ENCODE data around the gene KRTAP16-1. TPM values are rescaled to one million over a fixed set of nuclear protein-coding genes. Genes with fewer than 3 reads are reported as not detected.
"Not testable (repeated sequence)": the region's sequence is repeated elsewhere in the genome, so short reads cannot be mapped to it uniquely, and the experiment has no call there.

The KRTAP16-1 gene
- total RNA-seq, 1 experiment from 2014 or later = not detected

GRCh38 chr17:41352597-41353366 is 43.7 kb upstream of the KRTAP16-1 start (continued):
- TF ChIP-seq ERG (CRISPR knock-in tag; IDR thresholded peaks at IDR 0.05) = no peak
- TF ChIP-seq STAT6 (CRISPR knock-in tag; conservative IDR thresholded peaks at IDR 0.05; ENCODE audit: low read depth) = no peak
- no peak for TF ChIP-seq GRHL2 (CRISPR knock-in tag; IDR thresholded peaks at IDR 0.05; ENCODE audit: insufficient replicate concordance, severe bottlenecking)
- TF ChIP-seq ESRRA (CRISPR knock-in tag; IDR thresholded peaks at IDR 0.05; ENCODE audit: borderline replicate concordance) = no peak
- no peak for TF ChIP-seq NFATC4 (CRISPR knock-in tag; IDR thresholded peaks at IDR 0.05)

GRCh38 chr17:41351177-41351576 is 42.1 kb upstream of the KRTAP16-1 start:
- peaks cover 5% of the 10 kb centered on the region for H3K27me3 Mint-ChIP-seq (ENCODE audit: low read depth)
- no peaks in the 10 kb centered on the region for H3K36me3 Mint-ChIP-seq
- no peak overlapping the region for H3K27ac Mint-ChIP-seq
- ChIA-PET POLR2A (no interaction called here), CTCF (no interaction called here)
- H3K4me3 Mint-ChIP-seq = no peak overlapping the region
- ATAC-seq (no peak), DNase-seq (ENCODE audit: low spot score) (no peak)
- TF ChIP-seq SMAD4 (CRISPR knock-in tag; IDR thresholded peaks at IDR 0.05) (no peak), EMX1 (CRISPR knock-in tag; IDR thresholded peaks at IDR 0.05) (no peak)
- 0 out of 2 replicates have a peak, but pooled peaks cover 7% of the 10 kb centered on the region for H3K9me3 Mint-ChIP-seq
- H3K4me1 Mint-ChIP-seq = no peaks in the 10 kb centered on the region

- DNase-seq (ENCODE audit: low spot score); H3K4me3 Mint-ChIP-seq; H3K27ac Mint-ChIP-seq; H3K9me3 Mint-ChIP-seq; POLR2A ChIA-PET; ATAC-seq; H3K27me3 Mint-ChIP-seq (ENCODE audit: low read depth); H3K4me1 Mint-ChIP-seq; H3K36me3 Mint-ChIP-seq: not testable (repeated sequence)
- CTCF ChIA-PET = interaction anchor here (0.8 to 1.9 kb wide), 4 partner anchors 67 to 312 kb away, joined by 3 to 4 read pairs (median 4); no protein-coding TSS in a partner anchor
These were observed 41.3 kb upstream of the KRTAP16-1 start, which contains the start of gene KRT33A for GRCh38 chr17:41350381-41350878. TSS of gene KRT33A (minus strand) at chr17:41350828. CDS start at chr17:41350767, 61 bp downstream.

GRCh38 chr17:41347869-41348760 is 39.0 kb upstream of the KRTAP16-1 start:
- ATAC-seq (no peak), DNase-seq (ENCODE audit: low spot score) (no peak)
- ChIA-PET POLR2A (interaction anchor here (1.0 kb wide), 1 partner anchor 491 kb away, joined by 3 read pairs; no protein-coding TSS in a partner anchor), CTCF (interaction anchor here (0.7 to 1.8 kb wide), 6 partner anchors 19 to 485 kb away, joined by 3 to 6 read pairs (median 4); no protein-coding TSS in a partner anchor)
- H3K36me3 Mint-ChIP-seq = no peaks in the 10 kb centered on the region
- H3K27ac Mint-ChIP-seq = no peak overlapping the region
- peaks cover 13% of the 10 kb centered on the region for H3K9me3 Mint-ChIP-seq
- H3K27me3 Mint-ChIP-seq (ENCODE audit: low read depth) = peaks cover 3% of the 10 kb centered on the region
- no peak overlapping the region for H3K4me3 Mint-ChIP-seq
- H3K4me1 Mint-ChIP-seq = no peaks in the 10 kb centered on the region
- no peak for TF ChIP-seq FOXP1 (CRISPR knock-in tag; IDR thresholded peaks at IDR 0.05; ENCODE audit: borderline replicate concordance)
- TF ChIP-seq MYBL2 (CRISPR knock-in tag; IDR thresholded peaks at IDR 0.05) = no peak
- no peak for TF ChIP-seq ZNF232 (CRISPR knock-in tag; IDR thresholded peaks at IDR 0.05)
- TF ChIP-seq ATF3 (CRISPR knock-in tag; conservative IDR thresholded peaks at IDR 0.05) = no peak
- TF ChIP-seq ZSCAN18 (CRISPR knock-in tag; IDR thresholded peaks at IDR 0.05) = no peak
- TF ChIP-seq FOXK1 (CRISPR knock-in tag; IDR thresholded peaks at IDR 0.05) = no peak
- no peak for TF ChIP-seq SOX15 (CRISPR knock-in tag; IDR thresholded peaks at IDR 0.05)
- no peak for TF ChIP-seq ZBTB43 (CRISPR knock-in tag; IDR thresholded peaks at IDR 0.05)
- TF ChIP-seq GTF2I (CRISPR knock-in tag; conservative IDR thresholded peaks at IDR 0.05) = no peak
